Measurements from ENCODE around the gene MEST.

The MEST gene

GRCh38 chr7:130481898-130482297 lies 10.0 kb upstream of the MEST start:
- in situ Hi-C loops (cut with HindIII; ENCODE audit: low sequenced_read_pairs): no loop called here
- no peak for TF ChIP-seq CTCF (IDR thresholded peaks at IDR 0.05; ENCODE audit: low read depth, low read length)
- no peak for DNase-seq (ENCODE audit: low read depth, low spot score)
- H3K4me3 ChIP-seq (ENCODE audit: low read depth, low read length): no peak overlapping the region

- DNase-seq (ENCODE audit: low read depth, low spot score): no peak
- in situ Hi-C loops (cut with HindIII; ENCODE audit: low sequenced_read_pairs): no loop called here
- no peak for TF ChIP-seq CTCF (IDR thresholded peaks at IDR 0.05; ENCODE audit: low read depth, low read length)
- H3K4me3 ChIP-seq (ENCODE audit: low read depth, low read length): no peak overlapping the region
These were observed 8.9 kb upstream of the MEST start for GRCh38 chr7:130483031-130483430.

- TF ChIP-seq CTCF (IDR thresholded peaks at IDR 0.05; ENCODE audit: low read depth, low read length): no peak
- peak overlapping the region; percentile 19 for H3K4me3 ChIP-seq (ENCODE audit: low read depth, low read length)
- in situ Hi-C loops (cut with HindIII; ENCODE audit: low sequenced_read_pairs): no loop called here
- DNase-seq (ENCODE audit: low read depth, low spot score): no peak
These were observed 6.2 kb upstream of the MEST start for GRCh38 chr7:130485734-130486113.

GRCh38 chr7:130486114-130486953 lies 5.6 kb upstream of the MEST start:
- in situ Hi-C loops (cut with HindIII; ENCODE audit: low sequenced_read_pairs): no loop called here
- peak overlapping the region; percentile 19 for H3K4me3 ChIP-seq (ENCODE audit: low read depth, low read length)
- DNase-seq (ENCODE audit: low read depth, low spot score): no peak
- TF ChIP-seq CTCF (IDR thresholded peaks at IDR 0.05; ENCODE audit: low read depth, low read length): peak; percentile 65

GRCh38 chr7:130486954-130487436 lies 4.9 kb upstream of the MEST start:
- TF ChIP-seq CTCF (IDR thresholded peaks at IDR 0.05; ENCODE audit: low read depth, low read length): no peak
- in situ Hi-C loops (cut with HindIII; ENCODE audit: low sequenced_read_pairs): no loop called here
- H3K4me3 ChIP-seq (ENCODE audit: low read depth, low read length): no peak overlapping the region
- no peak for DNase-seq (ENCODE audit: low read depth, low spot score)

- H3K4me3 ChIP-seq (ENCODE audit: low read depth, low read length): no peak overlapping the region
- DNase-seq (ENCODE audit: low read depth, low spot score): no peak
- TF ChIP-seq CTCF (IDR thresholded peaks at IDR 0.05; ENCODE audit: low read depth, low read length): no peak
- in situ Hi-C loops (cut with HindIII; ENCODE audit: low sequenced_read_pairs): no loop called here
These were observed 3.3 kb upstream of the MEST start for GRCh38 chr7:130488392-130489139.
